Omental fat pad (tissue), 4 donors: ENCODE data around the gene PCLO. TPM values are rescaled to one million over a fixed set of nuclear protein-coding genes. Genes with fewer than 3 reads are reported as not detected.

Source experiments
- ATAC-seq: fragments of 150-250 bp; one replicate; pipeline ENCODE4 v1.9.1; 2016; ENCODE audit warnings: mild to moderate bottlenecking, moderate library complexity; ENCODE audit not compliant: low FRiP score
- DNase-seq: peaks from one replicate; pipeline ENCODE4 v3.0.0-alpha.2; 2019; ENCODE audit warnings: low spot score
- total RNA-seq, 4 donors: library from RNA; depleted of rRNA; stranded (reverse); fragments of >200 nt; gene quantifications; one replicate each; pipeline ENCODE4 v1.1.0, GENCODE V29; 2016
- TF ChIP-seq, protein P1 (sequence below), 3 donors: fragments of 450-650 bp; IDR thresholded peaks; one replicate each; pipeline ENCODE4 v1.5.1; 2016 to 2017; ENCODE audit warnings: antibody characterized with exemption in 3 of 3, mild to moderate bottlenecking in 3 of 3, moderate library complexity in 2 of 3

PCLO gene
- total RNA-seq, 4 donors from 2014 or later, result 0.75 to 5.7 (median 2.0) TPM

DNA sequence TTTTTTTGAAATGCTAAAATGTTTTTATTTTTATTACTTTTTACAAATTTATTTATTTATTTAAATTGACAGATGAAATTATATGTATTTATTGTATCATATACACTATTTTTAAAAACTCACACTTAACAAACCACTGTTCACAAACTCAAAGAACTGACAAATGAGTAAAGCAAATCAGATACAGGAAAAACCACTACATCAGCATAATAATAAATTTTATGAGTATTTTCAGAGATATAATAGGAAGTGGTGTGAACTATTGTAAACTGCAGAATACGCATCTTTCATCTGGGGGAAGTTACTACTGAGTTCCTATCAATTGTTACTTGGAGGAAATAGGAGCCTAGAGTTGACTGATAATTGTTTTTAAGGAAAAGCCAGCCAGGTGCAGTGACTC, 150.7 kb downstream of the PCLO start:
- ATAC-seq, result no peak

DNA sequence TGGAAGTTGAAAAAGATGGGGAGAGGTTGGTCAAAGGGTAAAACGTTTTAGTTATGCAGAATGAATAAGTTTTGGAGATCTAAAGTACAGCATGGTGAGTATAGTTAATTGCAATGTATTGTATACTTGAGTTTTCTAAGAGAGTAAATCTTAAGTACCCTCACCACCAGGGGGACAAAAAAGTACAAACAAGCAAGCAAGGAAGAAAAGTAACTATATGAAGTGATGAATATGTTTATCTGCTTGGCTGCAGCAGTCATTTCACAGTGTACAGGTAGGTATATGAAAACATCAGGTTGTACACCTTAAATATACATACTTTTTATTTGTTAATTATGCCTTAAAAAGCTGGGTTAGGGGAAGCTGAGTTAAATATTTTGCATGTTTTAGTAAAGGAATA, 157.3 kb downstream of the PCLO start:
- TF ChIP-seq, protein P1, sequence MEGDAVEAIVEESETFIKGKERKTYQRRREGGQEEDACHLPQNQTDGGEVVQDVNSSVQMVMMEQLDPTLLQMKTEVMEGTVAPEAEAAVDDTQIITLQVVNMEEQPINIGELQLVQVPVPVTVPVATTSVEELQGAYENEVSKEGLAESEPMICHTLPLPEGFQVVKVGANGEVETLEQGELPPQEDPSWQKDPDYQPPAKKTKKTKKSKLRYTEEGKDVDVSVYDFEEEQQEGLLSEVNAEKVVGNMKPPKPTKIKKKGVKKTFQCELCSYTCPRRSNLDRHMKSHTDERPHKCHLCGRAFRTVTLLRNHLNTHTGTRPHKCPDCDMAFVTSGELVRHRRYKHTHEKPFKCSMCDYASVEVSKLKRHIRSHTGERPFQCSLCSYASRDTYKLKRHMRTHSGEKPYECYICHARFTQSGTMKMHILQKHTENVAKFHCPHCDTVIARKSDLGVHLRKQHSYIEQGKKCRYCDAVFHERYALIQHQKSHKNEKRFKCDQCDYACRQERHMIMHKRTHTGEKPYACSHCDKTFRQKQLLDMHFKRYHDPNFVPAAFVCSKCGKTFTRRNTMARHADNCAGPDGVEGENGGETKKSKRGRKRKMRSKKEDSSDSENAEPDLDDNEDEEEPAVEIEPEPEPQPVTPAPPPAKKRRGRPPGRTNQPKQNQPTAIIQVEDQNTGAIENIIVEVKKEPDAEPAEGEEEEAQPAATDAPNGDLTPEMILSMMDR (IDR thresholded peaks at IDR 0.05), result no peak
- ATAC-seq (no peak), DNase-seq (no peak)

More for the DNA sequence above, 150.7 kb downstream of the PCLO start:
- DNase-seq, result no peak
- TF ChIP-seq, protein P1 (IDR thresholded peaks at IDR 0.05), result no peak

DNA sequence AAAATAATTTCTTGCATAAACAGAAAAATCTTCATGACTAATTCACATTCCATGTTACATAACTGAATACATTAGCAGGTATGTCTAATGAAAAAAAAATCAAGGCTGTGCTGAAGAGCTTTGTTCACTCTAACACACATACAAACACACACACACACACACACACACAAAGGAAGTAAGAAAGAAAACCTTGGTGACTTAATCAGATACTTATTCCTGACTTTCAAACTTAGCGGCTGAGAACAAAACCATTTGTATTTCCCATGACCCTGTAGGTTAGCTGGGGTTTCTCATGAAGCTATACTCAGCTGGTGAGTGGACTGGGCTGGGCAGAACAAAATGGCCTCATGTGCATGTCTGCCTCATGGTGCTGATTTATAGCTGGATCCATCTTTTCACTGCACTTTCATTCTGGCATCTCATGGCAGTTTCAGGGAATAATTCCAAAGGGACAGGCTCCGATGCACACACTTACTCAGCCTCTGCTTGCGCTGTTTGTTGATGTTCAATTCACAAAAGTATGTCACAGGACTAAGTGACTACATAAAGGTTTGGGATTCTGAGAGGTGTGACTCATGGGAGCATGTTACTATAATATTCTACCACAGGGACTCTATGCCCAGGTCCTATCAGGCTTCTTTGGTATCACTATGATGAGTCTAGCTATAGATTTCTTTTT, 161.2 kb downstream of the PCLO start:
- DNase-seq (no peak), ATAC-seq (no peak)
- TF ChIP-seq, protein P1 (IDR thresholded peaks at IDR 0.05), result no peak

DNA sequence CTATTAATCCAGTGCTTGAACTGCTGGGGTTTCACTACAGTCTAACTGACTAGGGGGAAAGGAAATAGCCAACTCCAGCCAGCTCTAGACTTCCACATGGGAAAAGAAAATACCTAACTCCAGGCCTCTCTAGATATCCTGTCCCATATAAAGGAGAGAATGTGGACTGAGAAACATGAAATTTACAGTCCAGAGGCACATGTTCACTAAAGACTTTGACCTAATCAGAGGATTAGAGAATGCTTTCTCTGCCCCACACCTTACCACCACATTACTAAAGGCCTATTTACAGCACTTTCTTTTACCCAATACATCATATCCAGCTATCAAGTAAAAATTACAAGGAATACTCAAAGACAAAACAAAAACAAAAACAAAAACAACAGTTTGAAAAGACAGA, 164.2 kb downstream of the PCLO start:
- ATAC-seq (no peak), DNase-seq (no peak)
- TF ChIP-seq, protein P1 (IDR thresholded peaks at IDR 0.05), result no peak

DNA sequence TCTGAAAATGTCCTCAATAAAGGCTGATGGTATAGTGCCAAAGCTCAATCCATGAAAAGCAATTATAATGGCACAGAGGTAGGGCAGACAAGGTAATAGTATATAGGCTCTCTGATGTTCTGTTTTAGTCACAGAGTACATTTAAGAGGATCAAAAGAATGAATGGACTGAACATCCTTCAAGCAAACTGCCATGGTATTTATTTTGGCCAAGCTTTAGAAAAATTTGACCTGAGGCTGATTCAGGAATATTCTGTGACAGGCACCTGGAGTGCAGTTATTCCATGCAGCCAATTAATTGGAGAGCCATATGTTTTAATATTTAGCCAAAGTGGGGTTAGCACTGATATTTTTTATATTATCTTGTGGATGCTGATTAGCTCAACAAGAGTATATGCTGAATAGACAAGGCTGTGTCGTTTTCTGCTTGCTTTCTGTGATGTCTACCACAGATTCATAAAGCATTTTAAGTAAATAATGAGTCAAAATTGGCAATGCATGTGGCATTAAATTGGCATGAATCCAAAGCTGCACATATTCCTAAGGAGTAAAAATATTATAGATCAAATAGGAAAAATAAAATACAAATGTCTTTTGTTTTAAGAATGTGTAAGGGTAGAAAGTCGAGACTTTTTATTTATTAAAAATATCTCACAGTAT, 177.4 kb downstream of the PCLO start:
- TF ChIP-seq, protein P1 (IDR thresholded peaks at IDR 0.05), result no peak
- DNase-seq (no peak), ATAC-seq (no peak)

DNA sequence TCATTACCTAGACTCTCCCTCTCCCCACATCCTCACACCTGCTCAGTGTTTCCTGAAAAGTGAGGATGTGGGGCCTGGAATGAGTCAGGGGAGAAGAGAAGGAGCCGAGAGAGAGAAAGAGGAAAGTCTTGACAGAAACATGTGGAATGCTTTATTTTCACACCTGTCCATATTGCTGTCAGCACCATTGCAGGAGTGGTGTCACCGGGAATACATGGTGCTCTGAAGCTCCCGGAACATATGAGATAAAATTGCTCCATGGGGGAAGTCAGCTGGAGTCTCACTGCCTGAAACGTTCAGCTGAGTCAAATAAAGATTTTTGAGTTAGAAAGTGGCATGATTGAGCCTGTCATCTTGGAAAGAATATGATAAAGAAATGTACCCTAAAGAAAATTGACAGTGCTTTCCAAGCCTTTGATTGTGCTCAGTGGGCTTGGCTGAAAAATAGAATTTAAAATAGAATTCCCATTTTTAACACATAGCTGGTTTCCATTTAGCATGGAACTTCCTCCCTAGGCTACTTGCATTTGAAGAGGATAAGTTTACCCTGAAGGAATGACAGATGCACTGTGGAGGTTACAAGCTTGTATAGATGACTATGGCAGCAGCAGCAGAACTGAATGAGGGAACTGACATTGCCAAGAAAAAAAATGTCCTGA, 182.4 kb downstream of the PCLO start:
- ATAC-seq (no peak), DNase-seq (no peak)
- TF ChIP-seq, protein P1 (IDR thresholded peaks at IDR 0.05), result no peak
